BLaER1 treated with 17β-estradiol and CSF1 and Interleukin-3, amounts not matched to agents 10 nM and 100 nM (cell line): Measurements from ENCODE around the gene PPP2R3B.

ENCODE experiments used
- H3K27ac ChIP-seq, 11 experiments: shearing (Covaris generic); formaldehyde crosslinking; 2 replicates each; pipeline ENCODE4 v1.8.1; 2022
- H3K27me3 ChIP-seq, 11 experiments: shearing (Covaris generic); formaldehyde crosslinking; 2 replicates each; pipeline ENCODE4 v1.8.1; 2022
- H3K36me3 ChIP-seq, 11 experiments: shearing (Covaris generic); formaldehyde crosslinking; 2 replicates each; pipeline ENCODE4 v1.8.1; 2022
- H3K4me1 ChIP-seq, 10 experiments: shearing (Covaris generic); formaldehyde crosslinking; 2 replicates each; pipeline ENCODE4 v1.8.1; 2022
- H3K4me2 ChIP-seq, 11 experiments: shearing (Covaris generic); formaldehyde crosslinking; 2 replicates each; pipeline ENCODE4 v1.8.1; 2022
- H3K4me3 ChIP-seq, 10 experiments: shearing (Covaris generic); formaldehyde crosslinking; 2 replicates each; pipeline ENCODE4 v1.8.1; 2022
- H3K9ac ChIP-seq, 11 experiments: shearing (Covaris generic); formaldehyde crosslinking; 2 replicates each; pipeline ENCODE4 v1.8.1; 2022
- H3K9me3 ChIP-seq, 11 experiments: shearing (Covaris generic); formaldehyde crosslinking; replicated peaks in 1 of 11; 2 replicates each; pipeline ENCODE4 v1.8.1; 2022
- H4K20me1 ChIP-seq, 11 experiments: shearing (Covaris generic); formaldehyde crosslinking; 2 replicates each; pipeline ENCODE4 v1.8.1; 2022
- Cebpa-rat ChIP-seq, 11 experiments: shearing (Covaris generic); IDR thresholded peaks; 2 replicates each; pipeline ENCODE4 v1.8.1; 2022

The PPP2R3B gene

GRCh38 chrX:314781-315595, 71.7 kb downstream of the PPP2R3B start:
- H3K36me3 ChIP-seq, result peaks cover 60 to 71% (median 63%) of the 10 kb centered on the region in 11 experiments
- H3K4me2 ChIP-seq, result no peak overlapping the region
- H3K27me3 ChIP-seq, result no peaks in the 10 kb centered on the region
- H3K9me3 ChIP-seq, result peaks cover 0 to 7% (median 0%) of the 10 kb centered on the region in 11 experiments; a peak in 3 of 22 replicates
- H3K4me3 ChIP-seq, result no peak overlapping the region
- H4K20me1 ChIP-seq, result peaks cover 0 to 68% (median 53%) of the 10 kb centered on the region in 11 experiments; a peak in 17 of 22 replicates
- no peak for TF ChIP-seq Cebpa-rat (IDR thresholded peaks at IDR 0.05)
- H3K27ac ChIP-seq, result no peak overlapping the region
- peaks cover 3 to 15% (median 9%) of the 10 kb centered on the region in 10 experiments; a peak in 18 of 20 replicates for H3K4me1 ChIP-seq
- no peak overlapping the region for H3K9ac ChIP-seq

GRCh38 chrX:314049-314448, 72.7 kb downstream of the PPP2R3B start:
- Histone ChIP-seq H3K9ac (no peak overlapping the region), H3K27ac (no peak overlapping the region), H3K4me2 (no peak overlapping the region), H3K36me3 (peaks cover 67 to 79% (median 69%) of the 10 kb centered on the region in 11 experiments), H4K20me1 (peaks cover 0 to 70% (median 57%) of the 10 kb centered on the region in 11 experiments; a peak in 17 of 22 replicates), H3K4me3 (no peak overlapping the region), H3K27me3 (no peaks in the 10 kb centered on the region), H3K9me3 (peaks cover 0 to 7% (median 0%) of the 10 kb centered on the region in 11 experiments; a peak in 3 of 22 replicates), H3K4me1 (peaks cover 0 to 11% (median 9%) of the 10 kb centered on the region in 10 experiments; a peak in 9 of 20 replicates)
- no peak for TF ChIP-seq Cebpa-rat (IDR thresholded peaks at IDR 0.05)

GRCh38 chrX:313546-313945, 73.2 kb downstream of the PPP2R3B start:
- no peaks in the 10 kb centered on the region for H3K27me3 ChIP-seq
- peaks cover 0 to 74% (median 60%) of the 10 kb centered on the region in 11 experiments; a peak in 17 of 22 replicates for H4K20me1 ChIP-seq
- peaks cover 0 to 11% (median 9%) of the 10 kb centered on the region in 10 experiments; a peak in 9 of 20 replicates for H3K4me1 ChIP-seq
- peaks cover 0 to 7% (median 0%) of the 10 kb centered on the region in 11 experiments; a peak in 3 of 22 replicates for H3K9me3 ChIP-seq
- no peak for TF ChIP-seq Cebpa-rat (IDR thresholded peaks at IDR 0.05)
- H3K9ac ChIP-seq, result no peak overlapping the region
- no peak overlapping the region for H3K27ac ChIP-seq
- no peak overlapping the region for H3K4me2 ChIP-seq
- H3K4me3 ChIP-seq, result no peak overlapping the region
- peaks cover 72 to 84% (median 74%) of the 10 kb centered on the region in 11 experiments for H3K36me3 ChIP-seq

DNA sequence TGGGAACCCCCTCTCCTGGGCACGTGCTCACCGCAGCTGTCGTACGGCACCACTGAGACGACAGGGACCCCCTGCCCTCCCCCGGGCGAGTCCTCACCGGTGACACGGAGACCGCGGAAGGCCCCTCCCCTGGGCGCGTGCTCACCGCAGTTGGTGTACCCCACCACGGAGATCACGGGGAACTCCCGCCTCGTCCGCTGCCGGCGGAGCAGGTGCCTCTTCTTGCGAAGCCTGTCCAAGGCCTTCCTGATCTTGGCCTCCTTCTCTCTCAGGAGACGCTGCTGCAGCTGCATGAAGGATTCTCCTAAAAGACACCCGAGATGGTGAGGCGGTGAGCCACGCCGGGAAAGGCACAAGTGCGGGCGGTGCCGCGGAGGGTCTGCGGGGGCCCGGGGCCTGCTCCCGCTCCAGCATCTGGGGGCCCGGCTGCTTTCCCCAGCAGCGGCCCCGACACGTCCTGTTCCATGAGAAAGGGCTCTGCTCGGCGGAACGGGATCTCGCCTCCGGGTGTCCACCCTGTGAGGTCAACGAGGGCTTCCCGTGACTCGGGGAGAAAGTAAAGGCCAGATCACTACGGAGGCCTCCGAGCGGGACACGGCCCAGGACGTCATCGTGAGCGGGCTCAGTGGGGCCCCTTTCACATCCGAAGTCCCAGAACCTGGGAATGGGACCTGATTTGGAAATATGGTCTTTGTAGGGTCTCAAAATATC, 73.9 kb downstream of the PPP2R3B start:
- H3K36me3 ChIP-seq, result peaks cover 79 to 92% (median 82%) of the 10 kb centered on the region in 11 experiments
- peaks cover 0 to 7% (median 0%) of the 10 kb centered on the region in 11 experiments; a peak in 3 of 22 replicates for H3K9me3 ChIP-seq
- no peak overlapping the region for H3K9ac ChIP-seq
- H3K4me2 ChIP-seq, result no peak overlapping the region
- H3K27me3 ChIP-seq, result no peaks in the 10 kb centered on the region
- TF ChIP-seq Cebpa-rat (IDR thresholded peaks at IDR 0.05), result no peak
- no peak overlapping the region for H3K4me3 ChIP-seq
- peaks cover 0 to 11% (median 9%) of the 10 kb centered on the region in 10 experiments; a peak in 9 of 20 replicates for H3K4me1 ChIP-seq
- peaks cover 0 to 82% (median 63%) of the 10 kb centered on the region in 11 experiments; a peak in 19 of 22 replicates for H4K20me1 ChIP-seq
- no peak overlapping the region for H3K27ac ChIP-seq

DNA sequence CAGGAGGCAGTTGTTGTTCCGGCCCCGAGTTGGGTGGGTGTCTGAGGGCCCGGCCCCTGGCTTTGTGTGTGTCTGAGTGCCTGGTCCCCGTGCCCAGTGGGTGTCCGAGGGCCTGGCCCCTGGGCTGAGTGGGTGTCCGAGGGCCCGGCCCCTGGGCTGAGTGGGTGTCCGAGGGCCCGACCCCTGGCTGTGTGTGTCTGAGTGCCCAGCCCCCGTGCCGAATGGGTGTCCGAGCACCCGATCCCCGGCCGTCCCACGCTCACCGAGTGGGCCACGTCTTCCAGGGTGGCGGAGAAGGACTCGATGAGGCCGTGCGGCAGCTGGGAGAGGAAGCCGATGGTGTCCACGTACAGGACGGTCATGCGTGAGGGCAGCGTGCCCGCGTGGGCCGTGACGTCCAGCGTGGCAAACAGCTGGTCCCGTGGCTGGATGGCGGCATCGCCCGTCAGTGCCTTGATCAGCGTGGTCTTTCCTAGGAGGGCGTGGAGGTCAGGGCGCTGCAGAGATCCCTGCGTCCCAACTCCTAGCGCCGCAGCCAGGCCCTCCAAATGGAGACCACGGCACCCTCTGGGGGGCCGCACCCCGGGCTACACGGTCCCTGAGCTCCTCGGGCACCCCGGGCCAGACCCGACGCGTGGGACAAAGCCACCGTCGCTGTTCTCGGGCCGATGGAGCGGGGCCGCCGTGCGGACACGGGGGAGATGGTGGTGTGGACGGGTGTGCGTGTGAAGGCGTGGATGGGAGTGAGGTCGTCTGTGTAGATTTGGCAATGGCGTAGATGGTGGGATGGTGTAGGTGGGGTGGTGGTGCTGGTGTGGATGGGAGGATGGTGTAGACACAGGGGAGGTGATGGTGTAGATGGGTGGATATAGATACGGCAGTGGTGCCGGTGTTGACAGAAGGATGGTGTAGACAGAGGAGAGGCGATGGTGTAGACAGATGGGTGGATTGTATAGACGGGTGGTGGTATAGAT, 75.3 kb downstream of the PPP2R3B start:
- no peak overlapping the region for H3K27ac ChIP-seq
- H3K27me3 ChIP-seq, result no peaks in the 10 kb centered on the region
- peaks cover 0 to 3% (median under 1%) of the 10 kb centered on the region in 10 experiments; a peak in 5 of 20 replicates for H3K4me1 ChIP-seq
- no peak for TF ChIP-seq Cebpa-rat (IDR thresholded peaks at IDR 0.05)
- no peaks in the 10 kb centered on the region for H3K9me3 ChIP-seq
- H3K4me2 ChIP-seq, result no peak overlapping the region
- H3K36me3 ChIP-seq, result peaks cover 83 to 97% (median 86%) of the 10 kb centered on the region in 11 experiments
- no peak overlapping the region for H3K4me3 ChIP-seq
- no peak overlapping the region for H3K9ac ChIP-seq
- H4K20me1 ChIP-seq, result peaks cover 0 to 84% (median 64%) of the 10 kb centered on the region in 11 experiments; a peak in 19 of 22 replicates

DNA sequence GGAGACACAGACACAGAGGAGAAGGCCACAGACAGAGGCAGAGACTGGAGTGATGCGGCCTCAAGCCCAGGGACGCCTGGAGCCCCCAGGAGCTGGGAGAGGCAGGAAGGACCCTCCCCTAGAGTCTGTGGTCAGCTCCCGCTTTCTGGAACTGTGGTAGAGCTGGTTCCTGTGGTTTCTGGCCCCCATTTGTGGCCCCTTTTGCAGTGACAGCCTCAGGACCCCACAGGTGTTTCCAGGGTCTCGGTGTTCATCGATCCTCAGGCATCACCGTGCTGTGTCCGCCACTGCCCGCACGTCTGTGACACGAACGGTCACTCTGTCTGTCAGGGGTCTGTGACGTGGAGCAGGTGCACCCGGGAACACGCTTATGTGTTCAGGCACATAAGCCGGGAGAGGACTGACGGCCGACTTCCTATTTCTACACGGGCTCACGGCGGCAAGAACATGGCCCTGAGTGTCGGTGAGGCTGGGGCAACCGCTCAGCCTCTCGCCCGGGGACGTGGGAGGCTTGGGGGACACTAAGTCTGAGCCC, 76.0 kb downstream of the PPP2R3B start:
- H4K20me1 ChIP-seq, result peaks cover 0 to 86% (median 66%) of the 10 kb centered on the region in 11 experiments; a peak in 19 of 22 replicates
- H3K4me3 ChIP-seq, result no peak overlapping the region
- peaks cover 88 to 99% (median 89%) of the 10 kb centered on the region in 11 experiments for H3K36me3 ChIP-seq
- H3K9me3 ChIP-seq, result no peaks in the 10 kb centered on the region
- no peak overlapping the region for H3K9ac ChIP-seq
- H3K4me1 ChIP-seq, result no peaks in the 10 kb centered on the region
- H3K27me3 ChIP-seq, result no peaks in the 10 kb centered on the region
- no peak overlapping the region for H3K27ac ChIP-seq
- TF ChIP-seq Cebpa-rat (IDR thresholded peaks at IDR 0.05), result no peak
- H3K4me2 ChIP-seq, result no peak overlapping the region

GRCh38 chrX:308821-309520, 77.7 kb downstream of the PPP2R3B start:
- Histone ChIP-seq H3K4me2 (no peak overlapping the region), H3K4me1 (no peaks in the 10 kb centered on the region), H3K36me3 (peaks cover 86 to 99% (median 89%) of the 10 kb centered on the region in 11 experiments), H3K27ac (no peak overlapping the region), H3K9me3 (no peaks in the 10 kb centered on the region), H3K27me3 (no peaks in the 10 kb centered on the region), H3K4me3 (no peak overlapping the region), H3K9ac (no peak overlapping the region), H4K20me1 (peaks cover 0 to 88% (median 66%) of the 10 kb centered on the region in 11 experiments; a peak in 19 of 22 replicates)
- TF ChIP-seq Cebpa-rat (IDR thresholded peaks at IDR 0.05), result no peak
